Neural cell (in vitro differentiated cells): Measurements from ENCODE around the gene TAF11. TPM values are rescaled to one million over a fixed set of nuclear protein-coding genes. Genes with fewer than 3 reads are reported as not detected.

ENCODE experiments used
- H2AFZ ChIP-seq: fragments of 200-600, 300-800 bp; sonication (generic), shearing (Covaris generic); 2 replicates; pipeline ENCODE4 v1.6.0; 2014; ENCODE audit warnings: low read depth, mild to moderate bottlenecking, antibody characterized with exemption, low read length, moderate library complexity
- H3F3A ChIP-seq: fragments of 200-600 bp; shearing (Covaris generic); 2 replicates; pipeline ENCODE4 v1.6.1; 2016; ENCODE audit warnings: mild to moderate bottlenecking, moderate library complexity, mixed read lengths, antibody characterized with exemption, low read length; ENCODE audit not compliant: insufficient read depth, poor library complexity, severe bottlenecking
- H3K27ac ChIP-seq: fragments of 200-600, 300-800 bp; sonication (generic), shearing (Covaris generic); 2 replicates; pipeline ENCODE4 v1.5.1; 2014; ENCODE audit warnings: mild to moderate bottlenecking, low read length, moderate library complexity
- H3K27me3 ChIP-seq: fragments of 300-800, 200-600 bp; sonication (generic), shearing (Covaris generic); 2 replicates; pipeline ENCODE4 v1.6.0; 2014; ENCODE audit warnings: mild to moderate bottlenecking, low read depth, low read length, moderate library complexity; ENCODE audit not compliant: insufficient read depth
- H3K36me3 ChIP-seq: fragments of 300-800, 200-600 bp; sonication (generic), shearing (Covaris generic); 2 replicates; pipeline ENCODE4 v1.5.1; 2014; ENCODE audit warnings: mild to moderate bottlenecking, antibody characterized with exemption, low read length, moderate library complexity; ENCODE audit not compliant: insufficient read depth
- H3K4me2 ChIP-seq: fragments of 300-800, 200-600 bp; sonication (generic), shearing (Covaris generic); 2 replicates; pipeline ENCODE4 v1.6.0; 2014; ENCODE audit warnings: mild to moderate bottlenecking, low read length
- H3K4me3 ChIP-seq: fragments of 300-800, 200-600 bp; sonication (generic), shearing (Covaris generic); 2 replicates; pipeline ENCODE4 v1.5.1; 2014; ENCODE audit warnings: mild to moderate bottlenecking, low read length, moderate library complexity
- H3K79me2 ChIP-seq: fragments of 200-600 bp; shearing (Covaris generic); replicated peaks from 2 replicates; pipeline ENCODE4 v1.6.0; 2014; ENCODE audit warnings: mild to moderate bottlenecking, low read length, moderate library complexity; ENCODE audit not compliant: insufficient read depth
- H3K9ac ChIP-seq: fragments of 300-800, 200-600 bp; sonication (generic), shearing (Covaris generic); 2 replicates; pipeline ENCODE4 v1.6.1; 2016; ENCODE audit warnings: mild to moderate bottlenecking, low read length, mixed read lengths
- H3K9me2 ChIP-seq: fragments of 200-600 bp; shearing (Covaris generic); 2 replicates; pipeline ENCODE4 v1.6.1; 2016; ENCODE audit warnings: mild to moderate bottlenecking, low read length, mixed read lengths; ENCODE audit not compliant: insufficient read depth
- H3K9me3 ChIP-seq: fragments of 200-600, 300-800 bp; sonication (generic), shearing (Covaris generic); 2 replicates; pipeline ENCODE4 v1.6.1; 2016; ENCODE audit warnings: mild to moderate bottlenecking, mixed run types, low read length, moderate library complexity, mixed read lengths
- H4K20me1 ChIP-seq: fragments of 200-600 bp; shearing (Covaris generic); 2 replicates; pipeline ENCODE4 v1.6.1; 2016; ENCODE audit warnings: mild to moderate bottlenecking, mixed run types; ENCODE audit not compliant: insufficient read depth
- EP300 ChIP-seq: fragments of 450-650 bp; conservative IDR thresholded peaks from 2 replicates; pipeline ENCODE4 v1.6.1; 2014; ENCODE audit warnings: antibody characterized with exemption, mild to moderate bottlenecking, moderate library complexity; ENCODE audit not compliant: poor library complexity, severe bottlenecking
- EZH2 ChIP-seq: fragments of 200-600, 300-800 bp; shearing (Covaris generic), sonication (generic); IDR thresholded peaks from 2 replicates; pipeline ENCODE4 v1.6.1; 2014; ENCODE audit warnings: antibody characterized with exemption, low read length, borderline replicate concordance, mild to moderate bottlenecking; ENCODE audit not compliant: insufficient read depth, poor library complexity, severe bottlenecking
- MXI1 ChIP-seq: fragments of 450-650 bp; conservative IDR thresholded peaks from 2 replicates; pipeline ENCODE4 v1.6.1; 2014; ENCODE audit warnings: antibody characterized with exemption, mild to moderate bottlenecking; ENCODE audit not compliant: poor library complexity, severe bottlenecking
- POLR2AphosphoS5 ChIP-seq: IDR thresholded peaks from 2 replicates; pipeline ENCODE4 v1.6.1; 2012
- RAD21 ChIP-seq: fragments of 450-650 bp; conservative IDR thresholded peaks from 2 replicates; pipeline ENCODE4 v1.6.1; 2014; ENCODE audit warnings: antibody characterized with exemption, mild to moderate bottlenecking, moderate library complexity
- SMC3 ChIP-seq: fragments of 450-650 bp; conservative IDR thresholded peaks from 2 replicates; pipeline ENCODE4 v1.6.1; 2014; ENCODE audit warnings: antibody characterized with exemption, mild to moderate bottlenecking, moderate library complexity; ENCODE audit not compliant: poor library complexity
- TAF1 ChIP-seq: IDR thresholded peaks from 2 replicates; pipeline ENCODE4 v1.6.1; 2012; ENCODE audit warnings: low read depth
- polyA plus RNA-seq: library from polyadenylated mRNA; depleted of rRNA; stranded (reverse); fragments of >200 nt; gene quantifications from 2 replicates; pipeline ENCODE4 v1.2.3, GENCODE V29; 2014
- TF ChIP-seq, protein P1 (sequence below): fragments of 450-650 bp; IDR thresholded peaks from 2 replicates; pipeline ENCODE4 v1.5.1; 2014; ENCODE audit warnings: antibody characterized with exemption, mild to moderate bottlenecking, moderate library complexity; ENCODE audit not compliant: poor library complexity, severe bottlenecking
- TF ChIP-seq, protein P2 (sequence below): IDR thresholded peaks from 2 replicates; pipeline ENCODE4 v1.6.1; 2012; ENCODE audit warnings: borderline replicate concordance

TAF11 gene
- polyA plus RNA-seq, 1 donor from 2014 or later = 115 TPM

DNA sequence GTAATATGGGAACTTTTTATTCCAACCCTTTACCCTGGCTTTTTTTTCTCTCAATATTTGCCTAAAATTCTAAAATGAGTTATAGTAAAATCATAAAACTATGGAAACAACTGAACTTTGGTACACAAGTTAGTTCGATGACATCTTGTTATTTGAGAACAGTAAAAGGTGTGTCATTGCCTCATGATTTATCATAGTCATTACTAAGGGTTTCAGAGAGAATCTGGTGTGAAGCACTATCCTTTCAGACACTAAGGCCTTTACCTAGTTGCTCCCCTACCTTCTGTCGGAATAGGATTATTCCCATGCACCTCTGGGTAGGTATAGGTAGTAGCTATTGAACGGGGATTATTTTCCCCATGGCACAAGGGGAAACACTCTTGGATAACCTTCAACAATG, 11.4 kb downstream of the TAF11 start:
- Histone ChIP-seq H2AFZ (no peak overlapping the region), H3K4me2 (no peak overlapping the region), H3K9me3 (no peaks in the 10 kb centered on the region), H3K36me3 (peaks cover 8% of the 10 kb centered on the region), H3K4me3 (no peak overlapping the region), H3K9me2 (no peaks in the 10 kb centered on the region), H3K9ac (no peak overlapping the region), H3F3A (no peaks in the 10 kb centered on the region), H3K79me2 (no peaks in the 10 kb centered on the region), H3K27ac (no peak overlapping the region), H4K20me1 (no peaks in the 10 kb centered on the region), H3K27me3 (no peaks in the 10 kb centered on the region)
- no peak for TF ChIP-seq EZH2

DNA sequence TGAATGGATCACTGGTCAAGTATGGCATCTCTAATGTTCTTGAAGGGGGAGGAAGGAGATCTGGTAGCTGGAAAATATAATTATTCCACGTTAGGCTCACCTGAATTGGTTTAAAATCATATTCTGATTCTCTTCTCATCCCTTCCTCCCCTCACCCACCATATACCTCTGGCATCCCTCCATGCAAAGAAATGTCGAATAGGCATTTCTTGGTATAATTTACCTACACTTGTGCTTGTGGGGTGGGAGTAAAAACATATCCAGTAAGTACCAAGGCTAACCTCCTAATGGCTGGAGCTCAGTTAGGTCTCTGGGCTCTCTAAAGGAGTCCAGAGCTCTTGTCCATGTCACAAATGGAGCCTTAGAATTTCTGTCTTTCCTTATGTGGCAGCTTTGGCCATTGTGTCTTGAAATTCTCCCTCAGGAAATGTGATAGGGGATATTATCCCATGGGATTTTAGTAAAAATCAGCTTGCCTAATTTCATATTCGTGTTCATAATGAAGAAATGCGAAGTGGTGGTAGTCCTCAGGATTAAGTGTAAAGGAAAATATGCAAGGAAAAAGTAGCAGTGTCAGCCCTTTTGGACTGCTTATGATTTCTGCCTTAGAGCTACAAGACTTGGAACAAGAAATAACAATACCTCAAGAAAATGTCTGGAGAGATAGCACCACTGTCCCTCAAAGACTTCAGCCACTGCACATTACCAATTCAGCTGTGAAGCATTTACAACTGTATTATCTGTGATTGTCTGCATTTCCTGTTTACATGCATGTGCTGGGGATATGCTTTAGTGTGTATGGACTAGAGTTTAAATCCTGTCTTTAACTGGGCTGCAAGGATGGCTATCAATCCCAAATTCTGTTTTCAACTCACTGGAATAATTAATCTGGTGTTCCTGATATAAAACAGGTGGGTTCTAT, 12.3 kb downstream of the TAF11 start:
- Histone ChIP-seq H3K9me3 (no peaks in the 10 kb centered on the region), H3K36me3 (peaks cover 13% of the 10 kb centered on the region), H3F3A (no peaks in the 10 kb centered on the region), H3K27ac (no peak overlapping the region), H3K9ac (no peak overlapping the region), H3K9me2 (no peaks in the 10 kb centered on the region), H3K4me2 (no peak overlapping the region), H4K20me1 (no peaks in the 10 kb centered on the region), H3K27me3 (no peaks in the 10 kb centered on the region), H2AFZ (no peak overlapping the region), H3K79me2 (no peaks in the 10 kb centered on the region), H3K4me3 (no peak overlapping the region)
- TF ChIP-seq EZH2 (no peak), EP300 (no peak), MXI1 (no peak), TAF1 (no peak), POLR2AphosphoS5 (no peak), RAD21 (no peak), SMC3 (no peak)
- TF ChIP-seq, protein P1, sequence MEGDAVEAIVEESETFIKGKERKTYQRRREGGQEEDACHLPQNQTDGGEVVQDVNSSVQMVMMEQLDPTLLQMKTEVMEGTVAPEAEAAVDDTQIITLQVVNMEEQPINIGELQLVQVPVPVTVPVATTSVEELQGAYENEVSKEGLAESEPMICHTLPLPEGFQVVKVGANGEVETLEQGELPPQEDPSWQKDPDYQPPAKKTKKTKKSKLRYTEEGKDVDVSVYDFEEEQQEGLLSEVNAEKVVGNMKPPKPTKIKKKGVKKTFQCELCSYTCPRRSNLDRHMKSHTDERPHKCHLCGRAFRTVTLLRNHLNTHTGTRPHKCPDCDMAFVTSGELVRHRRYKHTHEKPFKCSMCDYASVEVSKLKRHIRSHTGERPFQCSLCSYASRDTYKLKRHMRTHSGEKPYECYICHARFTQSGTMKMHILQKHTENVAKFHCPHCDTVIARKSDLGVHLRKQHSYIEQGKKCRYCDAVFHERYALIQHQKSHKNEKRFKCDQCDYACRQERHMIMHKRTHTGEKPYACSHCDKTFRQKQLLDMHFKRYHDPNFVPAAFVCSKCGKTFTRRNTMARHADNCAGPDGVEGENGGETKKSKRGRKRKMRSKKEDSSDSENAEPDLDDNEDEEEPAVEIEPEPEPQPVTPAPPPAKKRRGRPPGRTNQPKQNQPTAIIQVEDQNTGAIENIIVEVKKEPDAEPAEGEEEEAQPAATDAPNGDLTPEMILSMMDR = no peak
- TF ChIP-seq, protein P2, sequence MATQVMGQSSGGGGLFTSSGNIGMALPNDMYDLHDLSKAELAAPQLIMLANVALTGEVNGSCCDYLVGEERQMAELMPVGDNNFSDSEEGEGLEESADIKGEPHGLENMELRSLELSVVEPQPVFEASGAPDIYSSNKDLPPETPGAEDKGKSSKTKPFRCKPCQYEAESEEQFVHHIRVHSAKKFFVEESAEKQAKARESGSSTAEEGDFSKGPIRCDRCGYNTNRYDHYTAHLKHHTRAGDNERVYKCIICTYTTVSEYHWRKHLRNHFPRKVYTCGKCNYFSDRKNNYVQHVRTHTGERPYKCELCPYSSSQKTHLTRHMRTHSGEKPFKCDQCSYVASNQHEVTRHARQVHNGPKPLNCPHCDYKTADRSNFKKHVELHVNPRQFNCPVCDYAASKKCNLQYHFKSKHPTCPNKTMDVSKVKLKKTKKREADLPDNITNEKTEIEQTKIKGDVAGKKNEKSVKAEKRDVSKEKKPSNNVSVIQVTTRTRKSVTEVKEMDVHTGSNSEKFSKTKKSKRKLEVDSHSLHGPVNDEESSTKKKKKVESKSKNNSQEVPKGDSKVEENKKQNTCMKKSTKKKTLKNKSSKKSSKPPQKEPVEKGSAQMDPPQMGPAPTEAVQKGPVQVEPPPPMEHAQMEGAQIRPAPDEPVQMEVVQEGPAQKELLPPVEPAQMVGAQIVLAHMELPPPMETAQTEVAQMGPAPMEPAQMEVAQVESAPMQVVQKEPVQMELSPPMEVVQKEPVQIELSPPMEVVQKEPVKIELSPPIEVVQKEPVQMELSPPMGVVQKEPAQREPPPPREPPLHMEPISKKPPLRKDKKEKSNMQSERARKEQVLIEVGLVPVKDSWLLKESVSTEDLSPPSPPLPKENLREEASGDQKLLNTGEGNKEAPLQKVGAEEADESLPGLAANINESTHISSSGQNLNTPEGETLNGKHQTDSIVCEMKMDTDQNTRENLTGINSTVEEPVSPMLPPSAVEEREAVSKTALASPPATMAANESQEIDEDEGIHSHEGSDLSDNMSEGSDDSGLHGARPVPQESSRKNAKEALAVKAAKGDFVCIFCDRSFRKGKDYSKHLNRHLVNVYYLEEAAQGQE = no peak
